GM23338 (cell line): Measurements from ENCODE around the gene OR2H1.

ENCODE experiments used
- EZH2 ChIP-seq: fragments of 200-600 bp; sonication (generic); IDR thresholded peaks from one replicate; pipeline ENCODE4 v1.8.0; 2017; ENCODE audit warnings: antibody characterized with exemption, mild to moderate bottlenecking, low read depth; ENCODE audit not compliant: unreplicated experiment
- POLR2AphosphoS5 ChIP-seq: IDR thresholded peaks from 2 replicates; pipeline ENCODE4 v1.6.1; 2016; ENCODE audit warnings: antibody characterized with exemption, low read depth

DNA sequence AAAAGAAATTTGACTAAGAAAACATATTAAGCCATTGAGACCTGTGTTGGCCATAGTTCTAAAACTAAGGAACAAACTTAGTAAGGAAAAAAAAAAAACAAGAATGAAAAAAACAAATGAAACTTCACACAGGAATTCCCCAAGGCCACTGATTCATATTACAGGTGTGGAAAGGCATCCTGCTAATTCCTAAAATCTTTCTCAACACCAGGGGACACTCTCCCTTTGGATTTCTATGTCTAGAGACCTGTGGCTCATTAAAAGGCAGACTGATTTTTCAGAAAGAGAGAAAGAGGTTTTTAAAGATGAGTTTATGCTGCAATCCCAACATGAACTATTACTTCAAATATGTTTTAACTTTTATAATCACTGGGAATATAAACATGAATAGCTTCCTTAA lies 42.4 kb upstream of the OR2H1 start, which contains the start of gene OR12D1:
- no peak for TF ChIP-seq EZH2
- no peak for TF ChIP-seq POLR2AphosphoS5
